D341Med (cell line): ENCODE measurements around the gene CD2AP.
"Not testable (repeated sequence)": the region's sequence is repeated elsewhere in the genome, so short reads cannot be mapped to it uniquely, and the experiment has no call there.

Experiments
- DNase-seq: peaks from one replicate; pipeline ENCODE4 v3.0.0; 2012; ENCODE audit warnings: low spot score

Gene CD2AP

GRCh38 chr6:47457370-47457769 is 20.2 kb upstream of the CD2AP start:
- DNase-seq = no peak

- no peak for DNase-seq
Observed at GRCh38 chr6:47464052-47464451, 13.5 kb upstream of the CD2AP start.

GRCh38 chr6:47465117-47465516 is 12.5 kb upstream of the CD2AP start:
- no peak for DNase-seq

- no peak for DNase-seq
Observed at GRCh38 chr6:47471911-47472310, 5.7 kb upstream of the CD2AP start.

GRCh38 chr6:47473791-47474346 is 3.7 kb upstream of the CD2AP start:
- DNase-seq = no peak

DNA sequence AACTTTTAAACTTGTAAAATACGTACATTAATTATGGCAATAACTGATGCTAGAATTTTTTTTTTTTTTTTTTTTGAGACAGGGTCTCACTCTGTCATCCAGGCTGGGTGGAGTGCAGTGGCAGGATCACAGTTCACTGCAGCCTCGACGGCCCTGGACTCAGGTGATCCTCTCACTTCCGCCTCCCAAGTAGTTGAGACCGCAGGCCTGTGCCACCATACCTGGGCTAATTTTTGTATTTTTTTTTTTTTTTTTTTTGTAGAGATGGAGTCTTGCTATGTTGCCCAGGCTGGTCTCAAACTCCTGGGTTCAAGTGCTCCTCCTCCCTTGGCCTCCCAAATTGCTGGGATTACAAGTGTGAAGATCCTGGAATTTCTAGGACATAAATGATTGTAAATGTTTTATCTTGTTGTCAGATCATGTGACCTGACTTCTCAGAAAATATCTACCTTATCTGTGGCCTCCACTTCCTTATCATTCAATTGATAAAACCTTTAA is 2.2 kb upstream of the CD2AP start:
- DNase-seq = no peak

- no peak for DNase-seq
Observed at GRCh38 chr6:47476781-47477496, 650 bp upstream of the CD2AP start.

GRCh38 chr6:47478233-47479139 is 897 bp downstream of the CD2AP start:
- no peak for DNase-seq

- no peak for DNase-seq
Observed at GRCh38 chr6:47479140-47479508, 1.5 kb downstream of the CD2AP start.

GRCh38 chr6:47479874-47480273 is 2.3 kb downstream of the CD2AP start:
- DNase-seq = no peak

DNA sequence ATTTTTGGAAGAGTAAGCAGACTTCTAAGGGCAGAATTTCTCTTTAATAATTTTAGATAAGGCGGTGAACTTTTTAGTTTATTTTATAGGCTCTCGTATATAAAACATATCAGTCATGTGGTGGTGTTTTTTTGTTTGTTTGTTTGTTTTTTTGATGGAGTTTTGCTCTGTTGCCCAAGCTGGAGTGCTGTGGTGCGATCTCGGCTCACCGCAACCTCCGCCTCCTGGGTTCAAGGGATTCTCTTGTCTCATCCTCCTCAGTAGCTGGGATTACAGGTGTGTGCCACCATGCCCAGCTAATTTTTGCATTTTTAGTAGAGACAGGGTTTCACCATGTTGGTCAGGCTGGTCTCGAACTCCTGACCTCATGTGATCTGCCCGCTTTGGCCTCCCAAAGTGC is 3.6 kb downstream of the CD2AP start:
- not testable (repeated sequence) for DNase-seq

DNA sequence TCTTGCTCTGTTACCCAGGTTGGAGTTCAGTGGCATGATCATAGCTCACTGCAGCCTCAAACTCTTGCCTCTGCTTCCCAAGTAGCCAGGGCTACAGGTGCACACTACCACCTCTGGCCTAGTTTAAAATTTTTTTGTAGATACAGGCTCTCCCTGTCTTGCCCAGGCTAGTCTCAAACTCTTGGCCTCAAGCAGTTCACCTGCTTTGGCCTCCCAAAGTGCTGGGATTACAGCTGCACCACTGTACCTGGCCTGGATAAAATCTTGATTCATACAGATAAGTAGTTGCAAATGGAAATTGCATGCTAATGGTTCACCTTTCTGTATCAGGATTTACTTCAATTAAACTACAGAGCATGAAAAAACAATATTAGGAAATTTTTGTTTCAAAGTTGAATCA is 4.2 kb downstream of the CD2AP start:
- DNase-seq = no peak

DNA sequence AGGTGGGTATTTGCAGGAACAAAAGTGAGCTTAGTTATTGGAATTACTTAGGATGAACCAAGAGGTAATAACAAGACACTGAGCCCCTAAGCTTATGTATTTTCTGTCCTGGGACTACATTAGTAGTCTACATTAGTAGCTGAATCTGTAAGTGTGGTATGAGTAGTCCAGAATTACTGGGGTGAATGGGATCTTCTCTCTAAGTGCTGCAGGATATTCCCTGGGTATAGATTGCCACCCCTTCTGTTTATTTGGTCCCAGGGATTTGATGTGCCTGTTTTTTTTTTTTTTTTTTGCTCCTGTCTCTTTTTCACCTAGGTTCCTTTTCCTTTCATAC is 5.9 kb downstream of the CD2AP start:
- DNase-seq = no peak

DNA sequence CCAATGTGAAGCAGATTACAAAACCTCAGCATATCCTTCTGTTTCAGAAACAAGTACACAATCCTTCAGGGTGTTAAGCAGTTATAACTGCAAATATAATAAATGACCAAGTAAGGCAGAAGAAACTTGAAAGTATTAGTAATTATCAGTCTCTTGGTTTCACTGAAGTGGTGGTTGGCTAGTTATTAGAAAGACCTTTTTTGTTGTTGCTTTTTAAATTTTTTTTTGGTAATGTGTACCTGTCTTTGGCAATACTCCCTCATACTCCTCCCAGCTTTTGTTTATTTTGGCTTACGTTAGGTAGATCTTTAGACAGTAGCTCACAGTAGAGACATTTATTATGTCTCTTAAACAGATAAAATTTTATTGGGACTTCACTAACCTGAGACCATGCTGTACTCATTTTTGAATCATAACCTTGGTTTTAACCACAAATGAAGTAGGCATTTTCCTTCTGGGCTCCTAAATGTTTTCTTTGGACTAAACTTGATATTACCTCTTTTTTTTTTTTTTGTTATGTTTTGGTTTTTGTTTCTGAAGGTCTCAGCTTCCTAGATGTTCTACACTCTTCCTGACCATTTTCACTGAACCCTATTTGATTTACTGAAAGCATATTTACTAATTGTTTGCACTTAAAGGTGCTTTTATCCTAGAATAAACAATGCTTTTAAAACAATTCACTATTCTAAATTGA is 6.4 kb downstream of the CD2AP start:
- DNase-seq = no peak

DNA sequence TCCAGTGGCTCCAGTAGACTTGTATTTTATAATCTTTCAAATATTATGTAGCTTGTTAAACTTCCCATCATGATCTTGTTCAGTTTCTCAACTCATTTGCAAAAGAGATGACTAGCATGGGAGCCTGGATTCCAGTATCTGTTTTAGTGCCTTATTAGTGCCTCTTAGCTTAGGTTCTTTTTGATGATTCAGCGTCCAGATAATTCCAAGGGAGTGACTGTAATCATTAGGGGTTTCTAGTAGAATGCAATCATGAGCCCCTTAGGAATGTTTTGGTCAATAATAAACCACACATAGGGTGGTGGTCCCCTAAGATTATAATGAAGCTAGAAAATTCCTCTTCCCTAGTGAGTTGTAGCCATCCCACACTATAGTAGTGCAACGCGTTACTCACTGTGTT is 7.0 kb downstream of the CD2AP start:
- no peak for DNase-seq

GRCh38 chr6:47485083-47485482 is 7.5 kb downstream of the CD2AP start:
- DNase-seq = no peak

GRCh38 chr6:47485491-47486135 is 8.0 kb downstream of the CD2AP start:
- DNase-seq = no peak

- no peak for DNase-seq
Observed at GRCh38 chr6:47489995-47490394, 12.4 kb downstream of the CD2AP start.

- no peak for DNase-seq
Observed at GRCh38 chr6:47490676-47491075, 13.1 kb downstream of the CD2AP start.

DNA sequence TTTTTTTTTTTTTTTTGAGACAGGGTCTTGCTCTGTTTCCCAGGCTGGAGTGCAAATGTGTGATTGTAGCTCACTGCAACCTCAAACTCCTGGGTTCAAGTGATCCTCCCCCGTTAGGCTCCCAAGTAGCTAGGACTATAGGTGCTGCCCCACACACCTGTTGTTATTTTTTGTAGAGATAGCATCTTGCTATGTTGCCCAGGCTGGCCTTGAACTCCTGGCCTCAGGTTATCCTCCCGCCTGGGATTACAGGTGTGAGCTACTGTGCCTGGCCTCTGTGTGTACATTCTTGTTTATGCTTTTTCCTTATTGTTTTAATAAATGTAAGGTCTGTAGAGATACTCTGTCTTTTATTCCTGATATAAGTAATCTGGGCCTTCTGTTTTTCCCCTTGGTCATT is 14.8 kb downstream of the CD2AP start:
- no peak for DNase-seq

- DNase-seq = no peak
Observed at GRCh38 chr6:47495207-47495606, 17.6 kb downstream of the CD2AP start.

- DNase-seq = no peak
Observed at GRCh38 chr6:47495954-47496545, 18.5 kb downstream of the CD2AP start.
